Progenitor cell of endocrine pancreas (in vitro differentiated cells): ENCODE data around the gene TSSC4. TPM values are rescaled to one million over a fixed set of nuclear protein-coding genes. Genes with fewer than 3 reads are reported as not detected.

Experiments
- DNase-seq: peaks from one replicate; pipeline ENCODE4 v3.0.0; 2021; ENCODE audit warnings: low spot score; ENCODE audit not compliant: unreplicated experiment
- H3K27ac Mint-ChIP-seq: 2 replicates; pipeline ENCODE4 v1.8.0; 2021; ENCODE audit warnings: mild to moderate bottlenecking, moderate library complexity, mixed read lengths
- H3K27me3 Mint-ChIP-seq: 2 replicates; pipeline ENCODE4 v1.8.0; 2021; ENCODE audit warnings: mixed read lengths
- H3K36me3 Mint-ChIP-seq: 2 replicates; pipeline ENCODE4 v1.8.0; 2022; ENCODE audit warnings: mixed read lengths; ENCODE audit not compliant: insufficient read depth
- H3K4me1 Mint-ChIP-seq: 2 replicates; pipeline ENCODE4 v1.8.0; 2021; ENCODE audit warnings: low read depth, mixed read lengths
- H3K4me3 Mint-ChIP-seq: 2 replicates; pipeline ENCODE4 v1.8.0; 2021; ENCODE audit warnings: low read depth, mild to moderate bottlenecking, moderate library complexity, mixed read lengths
- H3K9me3 Mint-ChIP-seq: 2 replicates; pipeline ENCODE4 v1.8.0; 2021; ENCODE audit warnings: low read depth, mixed read lengths
- CTCF ChIP-seq: fragments of 200-600 bp; sonication (generic); IDR thresholded peaks from one replicate; pipeline ENCODE4 v1.5.0; 2021; ENCODE audit warnings: antibody characterized with exemption, mild to moderate bottlenecking; ENCODE audit not compliant: unreplicated experiment
- total RNA-seq: library from RNA; stranded (reverse); gene quantifications from 2 replicates; pipeline ENCODE4 v1.2.1, GENCODE V29; 2021

The TSSC4 gene
- total RNA-seq, 1 donor from 2014 or later: 50.2 TPM

DNA sequence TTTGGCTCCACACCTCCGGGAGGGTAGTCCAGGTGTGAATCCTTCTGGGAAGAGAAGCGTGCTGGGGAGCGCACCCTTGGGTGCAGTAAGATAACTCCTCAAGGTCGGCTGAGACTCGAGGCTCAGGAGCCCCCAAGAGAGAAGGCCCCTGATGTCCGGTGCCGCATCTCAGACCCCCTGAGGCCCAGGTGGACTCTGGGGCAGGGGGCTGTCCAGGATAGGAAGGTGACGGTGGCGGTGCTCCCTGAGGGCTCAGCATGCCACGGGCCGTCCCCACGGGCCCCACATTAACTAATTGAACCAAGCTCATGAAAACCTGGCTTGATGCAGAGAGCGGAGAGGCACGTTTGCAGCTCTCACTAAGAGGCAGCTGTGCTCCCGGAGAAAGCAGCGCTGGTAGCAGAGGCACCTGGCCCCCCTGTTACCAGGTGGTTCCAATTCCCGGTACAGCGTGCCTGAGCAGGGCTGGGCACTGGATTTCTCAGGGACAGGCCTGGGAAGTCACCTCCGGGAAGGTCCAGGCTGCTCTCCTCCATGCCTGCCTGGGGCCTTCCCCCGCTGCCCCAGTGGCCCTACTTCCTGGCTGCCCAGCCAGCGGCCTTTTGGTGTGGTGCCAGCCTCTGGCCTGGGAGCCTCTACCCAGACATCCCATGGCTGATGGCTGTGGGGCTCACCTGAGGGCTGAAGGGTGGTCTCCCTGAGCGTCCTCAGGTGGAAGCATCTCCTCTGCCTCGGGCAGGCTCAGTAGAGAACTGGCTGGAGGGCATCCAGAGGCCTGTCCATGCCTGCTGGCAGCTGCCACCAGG, 45.4 kb downstream of the TSSC4 start:
- TF ChIP-seq CTCF: no peak
- Mint-ChIP-seq H3K36me3 (no peaks in the 10 kb centered on the region), H3K4me1 (peaks cover 2% of the 10 kb centered on the region), H3K4me3 (peak overlapping the region; percentile 67), H3K9me3 (no peaks in the 10 kb centered on the region), H3K27ac (no peak overlapping the region), H3K27me3 (peaks cover 68% of the 10 kb centered on the region)
- DNase-seq: no peak

GRCh38 chr11:2446590-2447252, 46.2 kb downstream of the TSSC4 start:
- H3K9me3 Mint-ChIP-seq: no peaks in the 10 kb centered on the region
- no peak overlapping the region for H3K27ac Mint-ChIP-seq
- H3K27me3 Mint-ChIP-seq: peaks cover 63% of the 10 kb centered on the region
- H3K4me3 Mint-ChIP-seq: no peak overlapping the region
- no peaks in the 10 kb centered on the region for H3K36me3 Mint-ChIP-seq
- TF ChIP-seq CTCF: no peak
- no peak for DNase-seq
- peaks cover 2% of the 10 kb centered on the region for H3K4me1 Mint-ChIP-seq

DNA sequence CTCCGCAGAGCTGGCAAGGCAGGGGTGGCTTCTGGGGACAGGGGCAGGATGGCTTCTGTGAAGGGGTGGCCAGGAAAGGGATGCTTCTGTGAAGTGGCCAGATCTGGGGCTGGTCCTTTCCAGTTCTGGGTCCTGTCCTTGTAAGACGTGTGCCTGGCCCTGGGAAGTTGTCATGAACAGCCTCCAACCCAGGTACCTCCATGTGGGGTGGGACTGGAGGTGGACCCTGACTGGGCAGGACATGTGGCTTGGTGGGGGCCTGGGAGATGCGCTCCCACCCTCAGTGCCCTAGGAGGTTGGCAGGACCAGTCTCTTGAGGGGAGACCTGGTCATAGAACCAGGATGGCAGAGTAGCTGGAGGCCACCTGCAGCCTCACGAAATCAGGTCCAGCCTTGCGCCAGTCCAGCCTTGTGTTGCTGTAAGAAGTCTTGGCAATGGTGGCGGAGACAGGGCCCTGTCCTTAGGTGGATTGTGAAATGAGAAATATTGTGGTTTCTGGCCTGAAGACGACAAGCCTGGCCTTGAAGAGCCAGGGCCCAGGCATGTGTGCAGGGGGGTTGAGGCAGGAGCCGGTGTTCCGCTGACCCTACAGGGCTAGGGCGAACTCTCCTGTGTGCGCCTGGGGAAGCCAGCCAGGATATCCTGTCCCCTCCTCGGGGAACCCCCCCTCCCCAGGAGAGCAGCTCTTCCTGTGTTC, 46.9 kb downstream of the TSSC4 start:
- DNase-seq: no peak
- peaks cover 62% of the 10 kb centered on the region for H3K27me3 Mint-ChIP-seq
- H3K4me1 Mint-ChIP-seq: peaks cover 2% of the 10 kb centered on the region
- no peak overlapping the region for H3K4me3 Mint-ChIP-seq
- no peaks in the 10 kb centered on the region for H3K36me3 Mint-ChIP-seq
- no peak for TF ChIP-seq CTCF
- H3K9me3 Mint-ChIP-seq: no peaks in the 10 kb centered on the region
- no peak overlapping the region for H3K27ac Mint-ChIP-seq

GRCh38 chr11:2447951-2448650, 47.6 kb downstream of the TSSC4 start:
- Mint-ChIP-seq H3K36me3 (no peaks in the 10 kb centered on the region), H3K4me1 (peaks cover 2% of the 10 kb centered on the region), H3K27ac (no peak overlapping the region), H3K4me3 (no peak overlapping the region), H3K27me3 (peaks cover 62% of the 10 kb centered on the region), H3K9me3 (no peaks in the 10 kb centered on the region)
- DNase-seq: no peak
- TF ChIP-seq CTCF: no peak
